GM19452 (cell line): ENCODE data around the gene TNIP1.

Experiments used
- ATAC-seq: cut with Tn5 transposase; IDR thresholded peaks from one replicate; pipeline ENCODE4 v1.9.1; 2021; ENCODE audit not compliant: unreplicated experiment

TNIP1 gene

GRCh38 chr5:151085517-151086041 is 4.7 kb upstream of the TNIP1 start:
- ATAC-seq = no peak

- no peak for ATAC-seq
Observed at GRCh38 chr5:151084363-151084762, 3.5 kb upstream of the TNIP1 start.

- ATAC-seq = no peak
Observed at GRCh38 chr5:151083081-151083676, 2.3 kb upstream of the TNIP1 start.

GRCh38 chr5:151082282-151082902 is 1.6 kb upstream of the TNIP1 start:
- no peak for ATAC-seq

GRCh38 chr5:151081431-151082281 is 822 bp upstream of the TNIP1 start:
- no peak for ATAC-seq

GRCh38 chr5:151079838-151080612 is 809 bp downstream of the TNIP1 start:
- ATAC-seq = no peak

- ATAC-seq = peak; percentile 44
Observed at GRCh38 chr5:151078490-151079262, 2.2 kb downstream of the TNIP1 start.

GRCh38 chr5:151077967-151078366 is 2.9 kb downstream of the TNIP1 start:
- no peak for ATAC-seq

GRCh38 chr5:151077419-151077818 is 3.4 kb downstream of the TNIP1 start:
- ATAC-seq = no peak

- ATAC-seq = no peak
Observed at GRCh38 chr5:151076616-151077015, 4.2 kb downstream of the TNIP1 start.

GRCh38 chr5:151075698-151076331 is 5.0 kb downstream of the TNIP1 start:
- no peak for ATAC-seq

GRCh38 chr5:151074557-151074956 is 6.3 kb downstream of the TNIP1 start:
- no peak for ATAC-seq

GRCh38 chr5:151073280-151073679 is 7.6 kb downstream of the TNIP1 start:
- ATAC-seq = no peak

GRCh38 chr5:151072630-151073025 is 8.2 kb downstream of the TNIP1 start:
- no peak for ATAC-seq

GRCh38 chr5:151071848-151072629 is 8.8 kb downstream of the TNIP1 start:
- ATAC-seq = no peak

GRCh38 chr5:151071021-151071420 is 9.8 kb downstream of the TNIP1 start:
- no peak for ATAC-seq

- no peak for ATAC-seq
Observed at GRCh38 chr5:151070449-151070848, 10.4 kb downstream of the TNIP1 start.

- ATAC-seq = peak; percentile 72
Observed at GRCh38 chr5:151068433-151069197, 12.2 kb downstream of the TNIP1 start.
